Mesendoderm (in vitro differentiated cells): Measurements from ENCODE around the gene SPSB1.

Source experiments
- DNase-seq: peaks from one replicate; pipeline ENCODE4 v3.0.0; 2013
- H2AK5ac ChIP-seq: 2 replicates; pipeline ENCODE4 v1.6.1; 2013; ENCODE audit warnings: low read length, inconsistent platforms
- H2BK120ac ChIP-seq: 2 replicates; pipeline ENCODE4 v1.6.1; 2013; ENCODE audit warnings: low read depth, mild to moderate bottlenecking, low read length, moderate library complexity, mixed read lengths
- H2BK15ac ChIP-seq: replicated peaks from 2 replicates; pipeline ENCODE4 v1.6.1; 2013; ENCODE audit warnings: low read depth, mild to moderate bottlenecking, moderate library complexity
- H2BK5ac ChIP-seq: 2 replicates; pipeline ENCODE4 v1.6.1; 2013; ENCODE audit warnings: low read length, inconsistent platforms
- H3K18ac ChIP-seq: 2 replicates; pipeline ENCODE4 v1.6.1; 2013; ENCODE audit warnings: mild to moderate bottlenecking, low read length, mixed read lengths
- H3K23ac ChIP-seq: one replicate; pipeline ENCODE4 v1.6.1; 2013; ENCODE audit warnings: low read length
- H3K27ac ChIP-seq: 2 replicates; pipeline ENCODE4 v1.5.1; 2013; ENCODE audit warnings: low read depth, mild to moderate bottlenecking, inconsistent platforms, low read length, moderate library complexity
- H3K27me3 ChIP-seq: 2 replicates; pipeline ENCODE4 v1.6.1; 2013; ENCODE audit warnings: low read length, control low read depth, mild to moderate bottlenecking, inconsistent platforms; ENCODE audit not compliant: insufficient read depth, poor library complexity
- H3K36me3 ChIP-seq: 2 replicates; pipeline ENCODE4 v1.6.1; 2013; ENCODE audit warnings: low read length, inconsistent platforms; ENCODE audit not compliant: control insufficient read depth, insufficient read depth
- H3K4ac ChIP-seq: one replicate; pipeline ENCODE4 v1.6.1; 2013; ENCODE audit warnings: low read depth, mild to moderate bottlenecking, low read length, moderate library complexity
- H3K4me1 ChIP-seq: 2 replicates; pipeline ENCODE4 v1.6.1; 2013; ENCODE audit warnings: low read depth, low read length, inconsistent platforms; ENCODE audit not compliant: control insufficient read depth
- H3K4me2 ChIP-seq: 2 replicates; pipeline ENCODE4 v1.6.1; 2013; ENCODE audit warnings: low read length
- H3K4me3 ChIP-seq: 2 replicates; pipeline ENCODE4 v1.5.1; 2013; ENCODE audit warnings: mild to moderate bottlenecking, low read length
- H3K56ac ChIP-seq: one replicate; pipeline ENCODE4 v1.6.1; 2013; ENCODE audit warnings: low read length
- H3K79me1 ChIP-seq: 2 replicates; pipeline ENCODE4 v1.6.1; 2013; ENCODE audit warnings: low read length, inconsistent platforms
- H3K79me2 ChIP-seq: 2 replicates; pipeline ENCODE4 v1.6.1; 2013; ENCODE audit warnings: mild to moderate bottlenecking, low read length; ENCODE audit not compliant: control insufficient read depth, insufficient read depth
- H3K9ac ChIP-seq: 2 replicates; pipeline ENCODE4 v1.6.1; 2013; ENCODE audit warnings: low read length, inconsistent platforms
- H4K5ac ChIP-seq: one replicate; pipeline ENCODE4 v1.6.1; 2013; ENCODE audit warnings: low read length
- H4K8ac ChIP-seq: one replicate; pipeline ENCODE4 v1.6.1; 2013; ENCODE audit warnings: low read depth, mild to moderate bottlenecking, control low read depth, low read length, moderate library complexity
- WGBS: extraction: QIAGEN DNeasy Blood & Tissue Kit; methylation state at CpG from one replicate; pipeline ENCODE4 v1.1.7; 2013; ENCODE audit warnings: low lambda C conversion rate, missing lambda C conversion rate; ENCODE audit not compliant: insufficient coverage; ENCODE audit errors: extremely low coverage; 5-methylcytosine and 5-hydroxymethylcytosine counted together

Gene SPSB1

GRCh38 chr1:9417695-9418094 lies 125.0 kb downstream of the SPSB1 start:
- no peak overlapping the region for H3K4ac ChIP-seq
- no peak overlapping the region for H3K27ac ChIP-seq
- no peak overlapping the region for H3K23ac ChIP-seq
- peaks cover 5% of the 10 kb centered on the region for H3K4me1 ChIP-seq
- no peak overlapping the region for H2AK5ac ChIP-seq
- H3K9ac ChIP-seq: no peak overlapping the region
- no peak overlapping the region for H4K5ac ChIP-seq
- H3K56ac ChIP-seq: no peak overlapping the region
- WGBS: no CpG with 5 or more reads among the region's 9 CpGs
- no peaks in the 10 kb centered on the region for H3K79me2 ChIP-seq
- H2BK5ac ChIP-seq: no peak overlapping the region
- H2BK15ac ChIP-seq: no peak overlapping the region
- no peak overlapping the region for H2BK120ac ChIP-seq
- no peak overlapping the region for H3K18ac ChIP-seq
- H3K4me3 ChIP-seq: no peak overlapping the region
- H3K79me1 ChIP-seq: no peaks in the 10 kb centered on the region
- H3K4me2 ChIP-seq: no peak overlapping the region
- H4K8ac ChIP-seq: no peak overlapping the region
- no peaks in the 10 kb centered on the region for H3K27me3 ChIP-seq
- DNase-seq: no peak
- no peaks in the 10 kb centered on the region for H3K36me3 ChIP-seq

GRCh38 chr1:9418851-9419250 lies 126.2 kb downstream of the SPSB1 start:
- Histone ChIP-seq H3K79me1 (no peaks in the 10 kb centered on the region), H2AK5ac (no peak overlapping the region), H3K4me1 (no peaks in the 10 kb centered on the region), H3K36me3 (no peaks in the 10 kb centered on the region), H2BK5ac (no peak overlapping the region), H3K18ac (no peak overlapping the region), H3K27me3 (no peaks in the 10 kb centered on the region), H2BK120ac (no peak overlapping the region), H2BK15ac (no peak overlapping the region), H4K5ac (no peak overlapping the region), H3K4me3 (no peak overlapping the region), H3K56ac (no peak overlapping the region), H3K4me2 (no peak overlapping the region), H3K79me2 (no peaks in the 10 kb centered on the region), H3K9ac (no peak overlapping the region), H3K27ac (no peak overlapping the region), H4K8ac (no peak overlapping the region), H3K4ac (no peak overlapping the region), H3K23ac (no peak overlapping the region)
- no CpG with 5 or more reads among the region's 7 CpGs for WGBS
- DNase-seq: no peak
